KMS-11 (cell line): ENCODE results near the gene DIPK1A.

Experiments used
- H2AFZ ChIP-seq: fragments of 200-600 bp; sonication (generic); 2 replicates; pipeline ENCODE4 v1.6.1; 2016; ENCODE audit warnings: antibody characterized with exemption, mixed run types, low read depth
- H3K27ac ChIP-seq: fragments of 200-600 bp; sonication (generic); 2 replicates; pipeline ENCODE4 v1.6.1; 2016; ENCODE audit warnings: mild to moderate bottlenecking, mixed run types
- H3K27me3 ChIP-seq: fragments of 200-600 bp; sonication (generic); 2 replicates; pipeline ENCODE4 v1.6.1; 2017; ENCODE audit warnings: mild to moderate bottlenecking, low read depth, mixed run types, moderate library complexity; ENCODE audit not compliant: insufficient read depth
- H3K36me3 ChIP-seq: fragments of 200-600 bp; sonication (generic); 2 replicates; pipeline ENCODE4 v1.6.1; 2017; ENCODE audit warnings: mild to moderate bottlenecking, mixed run types; ENCODE audit not compliant: insufficient read depth
- H3K4me1 ChIP-seq: fragments of 200-600 bp; sonication (generic); 2 replicates; pipeline ENCODE4 v1.6.1; 2016; ENCODE audit warnings: mild to moderate bottlenecking, low read depth, mixed run types; ENCODE audit not compliant: poor library complexity, severe bottlenecking
- H3K4me2 ChIP-seq: fragments of 200-600 bp; sonication (generic); 2 replicates; pipeline ENCODE4 v1.7.0; 2016; ENCODE audit warnings: mild to moderate bottlenecking, mixed run types
- H3K4me3 ChIP-seq: fragments of 200-600 bp; sonication (generic); IDR thresholded peaks from 2 replicates; pipeline ENCODE4 v1.6.1; 2017; ENCODE audit warnings: low read depth, low read length, mixed read lengths; ENCODE audit not compliant: insufficient read depth
- H3K79me2 ChIP-seq: fragments of 200-600 bp; sonication (generic); 2 replicates; pipeline ENCODE4 v1.6.1; 2016; ENCODE audit warnings: low read depth, mixed run types; ENCODE audit not compliant: insufficient read depth
- H3K9ac ChIP-seq: fragments of 200-600 bp; sonication (generic); 2 replicates; pipeline ENCODE4 v1.6.1; 2016; ENCODE audit warnings: mild to moderate bottlenecking, mixed run types
- H4K20me1 ChIP-seq: fragments of 200-600 bp; sonication (generic); 2 replicates; pipeline ENCODE4 v1.6.1; 2016; ENCODE audit warnings: mild to moderate bottlenecking, mixed run types; ENCODE audit not compliant: insufficient read depth
- TF ChIP-seq, protein P1 (sequence below): fragments of 200-600 bp; sonication (generic); conservative IDR thresholded peaks from 2 replicates; pipeline ENCODE4 v1.6.1; 2017; ENCODE audit warnings: low read depth, mild to moderate bottlenecking, antibody characterized with exemption, low read length, moderate library complexity, mixed read lengths

Gene DIPK1A

GRCh38 chr1:92927870-92928269 lies 33.4 kb downstream of the DIPK1A start:
- no peaks in the 10 kb centered on the region for H3K4me1 ChIP-seq
- no peaks in the 10 kb centered on the region for H4K20me1 ChIP-seq
- H3K79me2 ChIP-seq: no peaks in the 10 kb centered on the region
- TF ChIP-seq, protein P1, sequence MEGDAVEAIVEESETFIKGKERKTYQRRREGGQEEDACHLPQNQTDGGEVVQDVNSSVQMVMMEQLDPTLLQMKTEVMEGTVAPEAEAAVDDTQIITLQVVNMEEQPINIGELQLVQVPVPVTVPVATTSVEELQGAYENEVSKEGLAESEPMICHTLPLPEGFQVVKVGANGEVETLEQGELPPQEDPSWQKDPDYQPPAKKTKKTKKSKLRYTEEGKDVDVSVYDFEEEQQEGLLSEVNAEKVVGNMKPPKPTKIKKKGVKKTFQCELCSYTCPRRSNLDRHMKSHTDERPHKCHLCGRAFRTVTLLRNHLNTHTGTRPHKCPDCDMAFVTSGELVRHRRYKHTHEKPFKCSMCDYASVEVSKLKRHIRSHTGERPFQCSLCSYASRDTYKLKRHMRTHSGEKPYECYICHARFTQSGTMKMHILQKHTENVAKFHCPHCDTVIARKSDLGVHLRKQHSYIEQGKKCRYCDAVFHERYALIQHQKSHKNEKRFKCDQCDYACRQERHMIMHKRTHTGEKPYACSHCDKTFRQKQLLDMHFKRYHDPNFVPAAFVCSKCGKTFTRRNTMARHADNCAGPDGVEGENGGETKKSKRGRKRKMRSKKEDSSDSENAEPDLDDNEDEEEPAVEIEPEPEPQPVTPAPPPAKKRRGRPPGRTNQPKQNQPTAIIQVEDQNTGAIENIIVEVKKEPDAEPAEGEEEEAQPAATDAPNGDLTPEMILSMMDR: no peak
- H3K27me3 ChIP-seq: no peaks in the 10 kb centered on the region
- no peak overlapping the region for H2AFZ ChIP-seq
- H3K4me3 ChIP-seq: no peak overlapping the region
- no peaks in the 10 kb centered on the region for H3K36me3 ChIP-seq
- no peak overlapping the region for H3K4me2 ChIP-seq
- H3K27ac ChIP-seq: no peak overlapping the region
- H3K9ac ChIP-seq: no peak overlapping the region

DNA sequence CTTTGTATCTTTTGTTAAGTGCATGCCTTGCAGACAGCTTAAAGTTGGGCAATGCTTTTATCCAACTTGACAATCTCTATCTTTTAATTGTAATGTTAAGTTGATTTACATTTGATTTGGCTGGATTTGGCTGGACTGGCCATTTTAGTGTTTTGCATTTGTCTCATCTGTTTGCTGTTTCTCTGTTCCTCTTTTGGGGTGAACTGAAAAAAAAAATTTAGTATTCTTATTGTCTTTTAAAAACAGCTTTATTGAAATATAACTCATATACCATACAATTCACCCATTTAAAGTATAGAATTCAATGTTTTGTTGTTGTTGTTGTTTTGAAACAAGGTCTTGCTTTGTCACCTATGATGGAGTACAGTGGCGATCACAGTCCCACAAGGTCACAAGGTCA lies 34.4 kb downstream of the DIPK1A start:
- Histone ChIP-seq H3K36me3 (no peaks in the 10 kb centered on the region), H4K20me1 (no peaks in the 10 kb centered on the region), H3K27ac (no peak overlapping the region), H3K27me3 (no peaks in the 10 kb centered on the region), H2AFZ (no peak overlapping the region), H3K9ac (no peak overlapping the region), H3K4me3 (no peak overlapping the region), H3K79me2 (no peaks in the 10 kb centered on the region), H3K4me1 (no peaks in the 10 kb centered on the region), H3K4me2 (no peak overlapping the region)
- TF ChIP-seq, protein P1: no peak

GRCh38 chr1:92924501-92924900 lies 36.8 kb downstream of the DIPK1A start:
- no peaks in the 10 kb centered on the region for H3K4me1 ChIP-seq
- H3K27me3 ChIP-seq: no peaks in the 10 kb centered on the region
- no peaks in the 10 kb centered on the region for H4K20me1 ChIP-seq
- TF ChIP-seq, protein P1: no peak
- no peak overlapping the region for H3K9ac ChIP-seq
- no peak overlapping the region for H3K4me3 ChIP-seq
- H3K79me2 ChIP-seq: no peaks in the 10 kb centered on the region
- H2AFZ ChIP-seq: no peak overlapping the region
- H3K36me3 ChIP-seq: no peaks in the 10 kb centered on the region
- H3K27ac ChIP-seq: no peak overlapping the region
- H3K4me2 ChIP-seq: no peak overlapping the region

DNA sequence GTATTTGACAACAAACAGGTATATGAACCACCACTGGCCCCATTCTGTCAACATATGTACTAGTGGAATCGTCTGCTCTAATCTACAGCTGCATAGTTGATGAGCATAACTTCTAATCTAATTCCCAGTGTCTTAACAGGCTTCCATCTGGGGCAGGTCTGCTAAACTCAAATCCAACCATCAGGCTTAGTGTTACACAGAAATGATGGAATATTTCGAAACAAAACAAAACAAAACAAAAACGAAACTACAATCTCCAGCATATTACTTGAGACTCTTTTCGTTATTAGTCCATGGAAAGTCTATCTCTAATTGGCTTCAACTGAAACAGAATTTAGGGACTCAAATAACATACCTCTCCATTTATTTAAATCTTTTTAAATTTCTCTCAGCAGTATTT lies 37.6 kb downstream of the DIPK1A start:
- no peak overlapping the region for H3K4me3 ChIP-seq
- H3K36me3 ChIP-seq: no peaks in the 10 kb centered on the region
- no peak overlapping the region for H3K27ac ChIP-seq
- no peaks in the 10 kb centered on the region for H4K20me1 ChIP-seq
- no peak overlapping the region for H3K4me2 ChIP-seq
- no peak overlapping the region for H3K9ac ChIP-seq
- TF ChIP-seq, protein P1: no peak
- H3K27me3 ChIP-seq: no peaks in the 10 kb centered on the region
- no peaks in the 10 kb centered on the region for H3K4me1 ChIP-seq
- H3K79me2 ChIP-seq: no peaks in the 10 kb centered on the region
- no peak overlapping the region for H2AFZ ChIP-seq
